Stimulated activated CD4-positive, alpha-beta T cell treated with anti-CD3 and anti-CD28 coated beads, Interleukin-15, amount 100 ng/mL, for 24 hours (primary cell): ENCODE results near the gene TAC4.
A peak's percentile ranks its signal among the peaks of the same experiment; 100 is the strongest.

Experiments used
- DNase-seq: peaks from one replicate; pipeline ENCODE4 v3.0.0-alpha.2; 2020

The TAC4 gene

DNA sequence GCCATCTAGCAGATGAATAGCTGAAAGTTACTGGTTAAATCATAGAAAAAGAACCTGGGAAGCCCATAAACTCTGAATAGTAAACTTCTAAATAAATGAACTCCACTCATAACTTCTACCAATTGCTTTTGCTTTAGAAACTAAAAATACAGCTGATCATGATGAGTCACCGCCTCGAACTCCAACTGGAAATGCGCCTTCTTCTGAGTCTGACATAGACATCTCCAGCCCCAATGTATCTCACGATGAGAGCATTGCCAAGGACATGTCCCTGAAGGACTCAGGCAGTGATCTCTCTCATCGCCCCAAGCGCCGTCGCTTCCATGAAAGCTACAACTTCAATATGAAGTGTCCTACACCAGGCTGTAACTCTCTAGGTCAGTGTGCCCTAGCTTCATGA is 49.7 kb downstream of the TAC4 start:
- DNase-seq, result no peak

DNA sequence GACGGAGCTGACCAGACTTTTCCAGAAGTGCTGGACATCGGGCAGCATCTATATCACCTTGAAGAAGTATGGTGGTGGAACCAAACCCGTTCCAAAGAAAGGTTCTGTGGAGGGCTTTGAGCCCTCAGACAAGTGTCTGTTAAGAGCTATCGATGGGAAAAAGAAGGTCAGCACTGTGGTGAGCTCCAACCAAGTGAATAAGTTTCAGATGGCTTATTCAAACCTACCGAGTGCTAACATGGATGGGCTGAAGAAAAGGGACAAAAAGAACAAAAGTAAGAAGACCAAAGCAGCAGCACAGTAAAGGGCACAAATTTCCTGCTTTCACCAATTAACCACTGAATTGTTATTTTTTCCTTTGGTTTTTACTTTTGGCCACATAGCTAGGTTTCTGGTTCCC is 52.5 kb downstream of the TAC4 start:
- no peak for DNase-seq

DNA sequence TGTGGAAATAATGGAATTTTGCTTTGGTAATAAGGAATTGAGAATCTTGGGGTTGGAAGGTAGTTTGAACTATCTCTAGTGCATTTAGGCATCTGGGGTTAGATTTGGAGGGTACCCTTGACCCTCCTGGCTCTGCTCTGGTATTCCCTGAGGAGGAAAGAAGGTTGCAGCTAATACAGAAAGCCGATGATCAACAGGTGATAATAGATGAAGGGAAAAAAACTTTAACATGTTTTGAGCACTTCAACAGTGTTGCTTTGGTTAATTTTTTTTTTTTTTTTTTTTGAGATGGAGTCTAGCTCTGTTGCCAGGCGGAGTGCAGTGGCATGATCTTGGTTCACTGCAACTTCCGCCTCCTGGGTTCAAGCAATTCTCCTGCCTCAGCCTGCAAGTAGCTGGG is 54.6 kb downstream of the TAC4 start:
- no peak for DNase-seq

DNA sequence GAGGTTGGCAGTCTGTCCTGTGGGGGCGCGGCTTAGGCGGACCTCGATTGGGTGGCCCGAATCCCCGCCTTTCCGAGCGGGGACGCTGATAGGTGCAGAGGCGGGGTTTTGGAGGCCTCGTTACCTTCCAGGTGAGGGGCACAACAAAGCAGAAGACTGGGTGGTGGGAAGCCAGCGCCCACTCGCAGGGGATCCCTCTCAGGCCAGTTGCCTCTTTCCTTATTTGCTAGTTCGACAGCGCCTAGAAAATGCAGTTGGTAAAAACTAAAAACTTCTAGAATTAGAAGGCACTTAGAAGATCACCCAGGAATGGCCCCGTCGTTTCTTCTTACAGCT is 58.7 kb downstream of the TAC4 start:
- DNase-seq, result no peak

DNA sequence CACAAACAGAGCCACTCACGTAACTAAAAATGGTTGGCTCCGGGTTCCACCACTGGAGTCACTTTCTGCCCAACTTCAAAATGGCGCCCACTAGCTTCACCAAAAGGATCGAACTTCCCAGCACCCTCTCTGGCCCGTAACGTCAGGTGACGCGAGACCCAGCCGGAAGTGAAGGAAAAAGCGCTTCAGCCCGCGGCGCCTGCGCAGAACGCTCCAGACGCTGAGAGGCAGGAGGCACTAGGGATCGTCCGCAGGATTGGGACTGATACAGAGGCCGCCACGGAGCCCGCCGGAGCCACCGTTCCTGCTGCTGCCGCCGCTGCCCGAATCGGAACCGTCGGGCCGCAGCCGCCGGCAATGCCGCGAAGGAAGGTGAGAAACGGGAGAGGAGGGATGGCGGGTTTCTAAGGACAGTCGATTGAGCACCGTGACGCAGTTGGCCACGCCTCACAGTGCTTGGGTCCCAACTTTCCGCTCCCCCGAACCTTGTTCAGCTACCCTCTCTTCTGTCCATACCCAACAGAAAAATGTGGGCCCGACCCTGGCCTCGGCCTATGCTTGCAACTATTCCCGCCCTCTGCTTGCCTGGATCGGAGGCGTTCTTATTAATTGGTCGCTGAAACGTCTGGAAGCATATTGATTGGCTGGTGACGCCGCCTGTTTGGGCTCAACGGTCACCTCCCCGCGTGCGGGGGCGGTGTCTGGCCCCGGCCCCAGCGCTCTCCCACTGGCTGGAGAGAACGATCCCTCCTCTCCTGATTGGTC is 59.2 kb downstream of the TAC4 start, which contains the start of gene KAT7:
KAT7 (plus strand) TSS at position 204 of the 765 bp plus-strand sequence; CDS start at position 358, 154 bp downstream.
- DNase-seq, result peak; percentile 99
